GM23338 (cell line): ENCODE data around the gene KLF7. TPM values are rescaled to one million over a fixed set of nuclear protein-coding genes. Genes with fewer than 3 reads are reported as not detected.
A peak's percentile ranks its signal among the peaks of the same experiment; 100 is the strongest.

Source experiments
- ATAC-seq: fragments of 200-7000 bp; cut with Tn5 transposase; 3 replicates; pipeline ENCODE4 v1.9.1; 2020
- DNase-seq: peaks from one replicate; pipeline ENCODE4 v3.0.0-alpha.2; 2015; ENCODE audit warnings: low spot score
- H2AFZ ChIP-seq: fragments of 200-600 bp; sonication (generic); 2 replicates; pipeline ENCODE4 v1.8.0; 2016; ENCODE audit warnings: antibody characterized with exemption, mild to moderate bottlenecking, moderate library complexity
- H3F3A ChIP-seq: fragments of 200-600 bp; sonication (generic); replicated peaks from 2 replicates; pipeline ENCODE4 v1.8.0; 2017; ENCODE audit warnings: antibody characterized with exemption, mixed run types, low read depth
- H3K27ac ChIP-seq: fragments of 200-600 bp; sonication (generic); 2 replicates; pipeline ENCODE4 v1.6.1; 2016; ENCODE audit warnings: low read depth
- H3K27me3 ChIP-seq: fragments of 200-600 bp; sonication (generic); 2 replicates; pipeline ENCODE4 v1.8.0; 2016; ENCODE audit warnings: mild to moderate bottlenecking, mixed run types, moderate library complexity; ENCODE audit not compliant: insufficient read depth
- H3K36me3 ChIP-seq: fragments of 200-600 bp; sonication (generic); 2 replicates; pipeline ENCODE4 v1.8.0; 2016; ENCODE audit warnings: mild to moderate bottlenecking; ENCODE audit not compliant: insufficient read depth
- H3K4me1 ChIP-seq: fragments of 200-600 bp; sonication (generic); 2 replicates; pipeline ENCODE4 v1.8.0; 2016; ENCODE audit warnings: mild to moderate bottlenecking, moderate library complexity; ENCODE audit not compliant: insufficient read depth
- H3K4me2 ChIP-seq: fragments of 200-600 bp; sonication (generic); 2 replicates; pipeline ENCODE4 v1.7.1; 2017; ENCODE audit warnings: mixed run types
- H3K4me3 ChIP-seq: fragments of 200-600 bp; sonication (generic); 2 replicates; pipeline ENCODE4 v1.6.1; 2016; ENCODE audit warnings: mixed run types
- H3K79me2 ChIP-seq: fragments of 200-600 bp; sonication (generic); replicated peaks from 2 replicates; pipeline ENCODE4 v1.8.0; 2017; ENCODE audit warnings: mild to moderate bottlenecking; ENCODE audit not compliant: insufficient read depth
- H3K9me2 ChIP-seq: fragments of 200-600 bp; sonication (generic); 2 replicates; pipeline ENCODE4 v1.8.0; 2017; ENCODE audit not compliant: insufficient read depth
- H4K20me1 ChIP-seq: fragments of 200-600 bp; sonication (generic); replicated peaks from 2 replicates; pipeline ENCODE4 v1.8.0; 2017; ENCODE audit warnings: mild to moderate bottlenecking; ENCODE audit not compliant: insufficient read depth
- H3K27ac Mint-ChIP-seq: 2 replicates; pipeline ENCODE4 v1.8.0; 2020; ENCODE audit warnings: inconsistent platforms, mild to moderate bottlenecking, moderate library complexity, mixed read lengths
- H3K27me3 Mint-ChIP-seq: 3 replicates; pipeline ENCODE4 v1.8.0; 2022; ENCODE audit warnings: low read depth, mild to moderate bottlenecking, moderate library complexity, mixed read lengths, inconsistent platforms; ENCODE audit not compliant: insufficient read depth, poor library complexity
- H3K36me3 Mint-ChIP-seq: 3 replicates; pipeline ENCODE4 v1.8.0; 2021; ENCODE audit warnings: low read depth, mild to moderate bottlenecking, inconsistent platforms, moderate library complexity, mixed read lengths
- H3K4me1 Mint-ChIP-seq: 3 replicates; pipeline ENCODE4 v1.8.0; 2020; ENCODE audit warnings: mild to moderate bottlenecking, inconsistent platforms, mixed read lengths
- H3K4me3 Mint-ChIP-seq: 3 replicates; pipeline ENCODE4 v1.8.0; 2021; ENCODE audit warnings: moderate library complexity, mild to moderate bottlenecking, inconsistent platforms, mixed read lengths
- H3K9me3 Mint-ChIP-seq: 3 replicates; pipeline ENCODE4 v1.8.0; 2020; ENCODE audit warnings: moderate library complexity, mild to moderate bottlenecking, inconsistent platforms, mixed read lengths
- CTCF ChIP-seq, 2 experiments: fragments of 200-600 bp in 1 of 2; sonication (generic) in 1 of 2; conservative IDR thresholded peaks; 2 replicates each; pipeline versions ENCODE4 v1.5.1 to v1.6.1; 2016 to 2017; ENCODE audit warnings: antibody characterized with exemption in 2 of 2, low read depth in 2 of 2, mild to moderate bottlenecking in 2 of 2, moderate library complexity in 1 of 2
- NANOG ChIP-seq: IDR thresholded peaks from 2 replicates; pipeline ENCODE4 v1.6.1; 2016; ENCODE audit warnings: antibody characterized with exemption, borderline replicate concordance
- REST ChIP-seq: IDR thresholded peaks from one replicate; pipeline ENCODE4 v1.6.1; 2018; ENCODE audit warnings: antibody characterized with exemption; ENCODE audit not compliant: unreplicated experiment
- STAT1 ChIP-seq: IDR thresholded peaks from one replicate; pipeline ENCODE4 v1.6.1; 2016; ENCODE audit warnings: antibody characterized with exemption; ENCODE audit not compliant: unreplicated experiment
- ZNF114 ChIP-seq: fragments of 250-450 bp; sonication (Bioruptor Pico); IDR thresholded peaks from 2 replicates; pipeline ENCODE4 v1.5.0; 2020; ENCODE audit warnings: mild to moderate bottlenecking, moderate library complexity
- polyA plus RNA-seq: library from polyadenylated mRNA; unstranded; fragments of >200 nt; fragmentation: Nextera tagmentation; extraction: Ambion mirVana; gene quantifications from 2 replicates; pipeline ENCODE4 v1.2.1, GENCODE V29; 2016
- total RNA-seq: library from RNA; depleted of rRNA; stranded (reverse); fragments of >200 nt; shearing (Covaris generic); gene quantifications from 2 replicates; pipeline ENCODE4 v1.2.3, GENCODE V29; 2014
- TF ChIP-seq, protein P1 (sequence below): fragments of 250-450 bp; sonication (Bioruptor Pico); IDR thresholded peaks from 2 replicates; pipeline ENCODE4 v1.5.0; 2020; ENCODE audit warnings: mild to moderate bottlenecking, moderate library complexity

KLF7 gene
- total and polyA plus RNA-seq, 2 experiments from 2014 or later = 5.7 to 15.4 TPM

DNA sequence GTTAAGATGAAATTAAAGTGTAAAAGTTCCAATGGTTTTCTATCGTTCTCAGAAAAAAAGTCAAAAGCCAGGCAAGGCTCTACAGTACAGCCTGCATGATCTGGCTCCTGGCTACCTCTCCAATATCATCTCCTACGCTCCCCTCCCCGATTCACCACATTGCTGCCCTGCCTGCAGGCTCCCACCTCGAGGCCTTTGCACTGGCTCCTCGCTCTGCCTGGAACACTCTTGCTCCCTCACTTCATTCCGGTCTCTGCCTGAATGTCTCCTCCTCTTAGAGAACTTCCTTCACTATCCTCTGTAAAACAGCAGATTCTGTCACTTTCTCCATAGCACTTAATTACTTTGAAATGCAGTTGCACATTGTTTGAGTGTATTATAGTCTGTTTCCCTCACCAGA, 72.5 kb downstream of the KLF7 start:
- no peaks in the 10 kb centered on the region for H3K9me3 Mint-ChIP-seq
- Histone ChIP-seq H3K79me2 (peaks cover 32% of the 10 kb centered on the region), H3F3A (no peaks in the 10 kb centered on the region), H3K4me3 (peak overlapping the region; percentile 23; the same call in 1 of the 2 replicates), H3K27me3 (no peaks in the 10 kb centered on the region), H3K4me2 (peak overlapping the region; percentile 18), H4K20me1 (no peaks in the 10 kb centered on the region), H3K27ac (peak overlapping the region; percentile 85), H3K9me2 (no peaks in the 10 kb centered on the region), H2AFZ (no peak overlapping the region), H3K4me1 (peaks cover 60% of the 10 kb centered on the region), H3K36me3 (no peaks in the 10 kb centered on the region)
- peaks cover 55% of the 10 kb centered on the region for H3K4me1 Mint-ChIP-seq
- no peak for TF ChIP-seq NANOG
- no peak for TF ChIP-seq CTCF (conservative IDR thresholded peaks at IDR 0.05; ENCODE audit: low read depth in 2 of 2)
- TF ChIP-seq REST = no peak
- TF ChIP-seq, protein P1, sequence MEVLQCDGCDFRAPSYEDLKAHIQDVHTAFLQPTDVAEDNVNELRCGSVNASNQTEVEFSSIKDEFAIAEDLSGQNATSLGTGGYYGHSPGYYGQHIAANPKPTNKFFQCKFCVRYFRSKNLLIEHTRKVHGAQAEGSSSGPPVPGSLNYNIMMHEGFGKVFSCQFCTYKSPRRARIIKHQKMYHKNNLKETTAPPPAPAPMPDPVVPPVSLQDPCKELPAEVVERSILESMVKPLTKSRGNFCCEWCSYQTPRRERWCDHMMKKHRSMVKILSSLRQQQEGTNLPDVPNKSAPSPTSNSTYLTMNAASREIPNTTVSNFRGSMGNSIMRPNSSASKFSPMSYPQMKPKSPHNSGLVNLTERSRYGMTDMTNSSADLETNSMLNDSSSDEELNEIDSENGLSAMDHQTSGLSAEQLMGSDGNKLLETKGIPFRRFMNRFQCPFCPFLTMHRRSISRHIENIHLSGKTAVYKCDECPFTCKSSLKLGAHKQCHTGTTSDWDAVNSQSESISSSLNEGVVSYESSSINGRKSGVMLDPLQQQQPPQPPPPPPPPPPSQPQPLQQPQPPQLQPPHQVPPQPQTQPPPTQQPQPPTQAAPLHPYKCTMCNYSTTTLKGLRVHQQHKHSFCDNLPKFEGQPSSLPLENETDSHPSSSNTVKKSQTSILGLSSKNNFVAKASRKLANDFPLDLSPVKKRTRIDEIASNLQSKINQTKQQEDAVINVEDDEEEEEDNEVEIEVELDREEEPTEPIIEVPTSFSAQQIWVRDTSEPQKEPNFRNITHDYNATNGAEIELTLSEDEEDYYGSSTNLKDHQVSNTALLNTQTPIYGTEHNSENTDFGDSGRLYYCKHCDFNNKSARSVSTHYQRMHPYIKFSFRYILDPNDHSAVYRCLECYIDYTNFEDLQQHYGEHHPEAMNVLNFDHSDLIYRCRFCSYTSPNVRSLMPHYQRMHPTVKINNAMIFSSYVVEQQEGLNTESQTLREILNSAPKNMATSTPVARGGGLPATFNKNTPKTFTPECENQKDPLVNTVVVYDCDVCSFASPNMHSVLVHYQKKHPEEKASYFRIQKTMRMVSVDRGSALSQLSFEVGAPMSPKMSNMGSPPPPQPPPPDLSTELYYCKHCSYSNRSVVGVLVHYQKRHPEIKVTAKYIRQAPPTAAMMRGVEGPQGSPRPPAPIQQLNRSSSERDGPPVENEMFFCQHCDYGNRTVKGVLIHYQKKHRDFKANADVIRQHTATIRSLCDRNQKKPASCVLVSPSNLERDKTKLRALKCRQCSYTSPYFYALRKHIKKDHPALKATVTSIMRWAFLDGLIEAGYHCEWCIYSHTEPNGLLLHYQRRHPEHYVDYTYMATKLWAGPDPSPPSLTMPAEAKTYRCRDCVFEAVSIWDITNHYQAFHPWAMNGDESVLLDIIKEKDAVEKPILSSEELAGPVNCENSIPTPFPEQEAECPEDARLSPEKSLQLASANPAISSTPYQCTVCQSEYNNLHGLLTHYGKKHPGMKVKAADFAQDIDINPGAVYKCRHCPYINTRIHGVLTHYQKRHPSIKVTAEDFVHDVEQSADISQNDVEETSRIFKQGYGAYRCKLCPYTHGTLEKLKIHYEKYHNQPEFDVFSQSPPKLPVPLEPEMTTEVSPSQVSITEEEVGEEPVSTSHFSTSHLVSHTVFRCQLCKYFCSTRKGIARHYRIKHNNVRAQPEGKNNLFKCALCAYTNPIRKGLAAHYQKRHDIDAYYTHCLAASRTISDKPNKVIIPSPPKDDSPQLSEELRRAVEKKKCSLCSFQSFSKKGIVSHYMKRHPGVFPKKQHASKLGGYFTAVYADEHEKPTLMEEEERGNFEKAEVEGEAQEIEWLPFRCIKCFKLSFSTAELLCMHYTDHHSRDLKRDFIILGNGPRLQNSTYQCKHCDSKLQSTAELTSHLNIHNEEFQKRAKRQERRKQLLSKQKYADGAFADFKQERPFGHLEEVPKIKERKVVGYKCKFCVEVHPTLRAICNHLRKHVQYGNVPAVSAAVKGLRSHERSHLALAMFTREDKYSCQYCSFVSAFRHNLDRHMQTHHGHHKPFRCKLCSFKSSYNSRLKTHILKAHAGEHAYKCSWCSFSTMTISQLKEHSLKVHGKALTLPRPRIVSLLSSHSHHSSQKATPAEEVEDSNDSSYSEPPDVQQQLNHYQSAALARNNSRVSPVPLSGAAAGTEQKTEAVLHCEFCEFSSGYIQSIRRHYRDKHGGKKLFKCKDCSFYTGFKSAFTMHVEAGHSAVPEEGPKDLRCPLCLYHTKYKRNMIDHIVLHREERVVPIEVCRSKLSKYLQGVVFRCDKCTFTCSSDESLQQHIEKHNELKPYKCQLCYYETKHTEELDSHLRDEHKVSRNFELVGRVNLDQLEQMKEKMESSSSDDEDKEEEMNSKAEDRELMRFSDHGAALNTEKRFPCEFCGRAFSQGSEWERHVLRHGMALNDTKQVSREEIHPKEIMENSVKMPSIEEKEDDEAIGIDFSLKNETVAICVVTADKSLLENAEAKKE (CRISPR knock-in tag) = peak; percentile 27; the same call in 1 of the 2 replicates
- no peak for TF ChIP-seq STAT1
- no peak for TF ChIP-seq ZNF114 (CRISPR knock-in tag)
- peak; percentile 60 for DNase-seq
- peak; percentile 96 for ATAC-seq
- peaks cover 2% of the 10 kb centered on the region for H3K27me3 Mint-ChIP-seq
- H3K36me3 Mint-ChIP-seq = peaks cover 2% of the 10 kb centered on the region; the same call in 1 of the 3 replicates
- peak overlapping the region; percentile 2; the same call in 2 of the 3 replicates for H3K4me3 Mint-ChIP-seq
- H3K27ac Mint-ChIP-seq = peak overlapping the region; percentile 78
